ENCODE measurements around the gene ZNF367.

- TF ChIP-seq POLR2A (IDR thresholded peaks at IDR 0.05; ENCODE audit: low read length) = no peak
- TF ChIP-seq GATA1 (IDR thresholded peaks at IDR 0.05; ENCODE audit: low read depth, low read length) = no peak
These were observed 42.3 kb upstream of the ZNF367 start for GRCh38 chr9:96460470-96460869.
